ENCODE measurements around the gene ZNF566. TPM values are rescaled to one million over a fixed set of nuclear protein-coding genes. Genes with fewer than 3 reads are reported as not detected.

The ZNF566 gene
- total and polyA plus RNA-seq, 4 donors = 2.3 to 21.9 (median 8.4) TPM

DNA sequence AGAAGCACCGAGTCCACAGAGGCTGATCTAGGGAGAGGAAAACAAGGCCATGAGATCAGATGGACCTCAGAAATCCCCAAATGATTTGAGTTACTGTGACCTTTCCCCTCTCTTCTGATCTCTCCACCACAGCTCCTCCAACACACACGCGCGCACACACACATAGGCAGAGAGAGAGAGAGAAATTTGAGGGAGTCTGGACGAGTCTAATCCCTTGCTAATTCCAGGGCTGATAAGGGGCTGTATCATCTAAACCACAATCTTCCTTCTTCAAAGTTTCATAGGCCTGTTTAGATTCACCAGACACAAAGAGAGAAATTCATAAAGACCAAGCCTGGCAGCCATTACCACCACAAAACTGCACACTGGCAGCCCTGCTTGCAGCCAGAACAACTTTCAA is 79.5 kb downstream of the ZNF566 start:
- no peaks in the 10 kb centered on the region for H3K4me1 ChIP-seq (ENCODE audit: control insufficient read depth in 5 of 5, insufficient read depth in 5 of 5, low read length in 5 of 5)
- DNase-seq (no peak), ATAC-seq (ENCODE audit: insufficient read depth, low FRiP score) (no peak)
- peaks cover 0 to 11% (median 8%) of the 10 kb centered on the region in 4 donors for H3K9me3 ChIP-seq (ENCODE audit: control insufficient read depth in 4 of 4, insufficient read depth in 3 of 4, low read length in 3 of 4)
- TF ChIP-seq CTCF (IDR thresholded peaks at IDR 0.05; ENCODE audit: control extremely low read depth, extremely low read depth) = no peak
- H3K36me3 ChIP-seq (ENCODE audit: control insufficient read depth in 4 of 4, insufficient read depth in 4 of 4, low read length in 4 of 4) = peaks cover 14 to 52% (median 31%) of the 10 kb centered on the region in 4 donors
- H3K9ac ChIP-seq (ENCODE audit: insufficient read depth in 1 of 2, low read length in 2 of 2) = no peak overlapping the region
- no peak overlapping the region for H3K4me3 ChIP-seq
- 95 to 97% methylated on average over 5 of the region's 5 CpGs for WGBS, 2 donors
- H3K27ac ChIP-seq (ENCODE audit: low read depth in 1 of 2, low read length in 1 of 2) = no peak overlapping the region
- H3K27me3 ChIP-seq (ENCODE audit: control insufficient read depth in 3 of 3, insufficient read depth in 3 of 3, low read length in 2 of 3) = no peaks in the 10 kb centered on the region

- H3K27ac ChIP-seq (ENCODE audit: low read depth in 1 of 2, low read length in 1 of 2) = no peak overlapping the region
- H3K27me3 ChIP-seq (ENCODE audit: control insufficient read depth in 3 of 3, insufficient read depth in 3 of 3, low read length in 2 of 3) = no peaks in the 10 kb centered on the region
- 97 to 99% methylated on average over 3 of the region's 3 CpGs for WGBS, 2 donors
- H3K4me1 ChIP-seq (ENCODE audit: control insufficient read depth in 5 of 5, insufficient read depth in 5 of 5, low read length in 5 of 5) = no peaks in the 10 kb centered on the region
- no peak overlapping the region for H3K9ac ChIP-seq (ENCODE audit: insufficient read depth in 1 of 2, low read length in 2 of 2)
- H3K4me3 ChIP-seq = no peak overlapping the region
- no peak for ATAC-seq (ENCODE audit: insufficient read depth, low FRiP score)
- peaks cover 0 to 13% (median 9%) of the 10 kb centered on the region in 4 donors for H3K9me3 ChIP-seq (ENCODE audit: control insufficient read depth in 4 of 4, insufficient read depth in 3 of 4, low read length in 3 of 4)
- no peak for TF ChIP-seq CTCF (IDR thresholded peaks at IDR 0.05; ENCODE audit: control extremely low read depth, extremely low read depth)
- H3K36me3 ChIP-seq (ENCODE audit: control insufficient read depth in 4 of 4, insufficient read depth in 4 of 4, low read length in 4 of 4) = peaks cover 23 to 60% (median 40%) of the 10 kb centered on the region in 4 donors
- no peak for DNase-seq
These were observed 81.3 kb downstream of the ZNF566 start for GRCh38 chr19:36408101-36408500.

DNA sequence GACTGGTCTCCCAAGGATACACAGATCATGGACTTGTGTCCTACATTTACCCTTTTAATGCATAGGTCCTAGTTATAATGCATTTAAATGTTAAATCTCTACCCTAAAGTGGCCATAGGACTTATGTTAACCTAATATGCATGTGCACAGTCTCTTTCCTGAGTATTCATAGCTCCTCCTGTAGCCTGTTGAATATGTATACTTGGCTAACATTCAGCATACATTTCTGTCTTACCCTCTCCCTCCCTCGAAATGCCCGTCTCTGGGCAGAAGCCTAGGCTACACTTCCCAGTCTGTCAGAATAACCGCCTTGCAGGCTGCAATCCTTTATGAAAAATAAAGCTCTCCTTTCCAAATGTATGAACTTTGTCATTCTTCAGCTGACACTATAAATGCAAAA is 84.9 kb downstream of the ZNF566 start:
- Histone ChIP-seq H3K36me3 (ENCODE audit: control insufficient read depth in 4 of 4, insufficient read depth in 4 of 4, low read length in 4 of 4) (peaks cover 23 to 76% (median 54%) of the 10 kb centered on the region in 4 donors), H3K27me3 (ENCODE audit: control insufficient read depth in 3 of 3, insufficient read depth in 3 of 3, low read length in 2 of 3) (no peaks in the 10 kb centered on the region), H3K9ac (ENCODE audit: insufficient read depth in 1 of 2, low read length in 2 of 2) (no peak overlapping the region), H3K27ac (ENCODE audit: low read depth in 1 of 2, low read length in 1 of 2) (no peak overlapping the region), H3K4me1 (ENCODE audit: control insufficient read depth in 5 of 5, insufficient read depth in 5 of 5, low read length in 5 of 5) (no peaks in the 10 kb centered on the region), H3K4me3 (no peak overlapping the region), H3K9me3 (ENCODE audit: control insufficient read depth in 4 of 4, insufficient read depth in 3 of 4, low read length in 3 of 4) (peaks cover 0 to 10% (median 7%) of the 10 kb centered on the region in 4 donors)
- whole genome bisulfite sequencing, 2 donors = 91 to 97% methylated on average over 3 of the region's 3 CpGs
- TF ChIP-seq CTCF (IDR thresholded peaks at IDR 0.05; ENCODE audit: control extremely low read depth, extremely low read depth) = no peak
- DNase-seq (no peak), ATAC-seq (ENCODE audit: insufficient read depth, low FRiP score) (no peak)

DNA sequence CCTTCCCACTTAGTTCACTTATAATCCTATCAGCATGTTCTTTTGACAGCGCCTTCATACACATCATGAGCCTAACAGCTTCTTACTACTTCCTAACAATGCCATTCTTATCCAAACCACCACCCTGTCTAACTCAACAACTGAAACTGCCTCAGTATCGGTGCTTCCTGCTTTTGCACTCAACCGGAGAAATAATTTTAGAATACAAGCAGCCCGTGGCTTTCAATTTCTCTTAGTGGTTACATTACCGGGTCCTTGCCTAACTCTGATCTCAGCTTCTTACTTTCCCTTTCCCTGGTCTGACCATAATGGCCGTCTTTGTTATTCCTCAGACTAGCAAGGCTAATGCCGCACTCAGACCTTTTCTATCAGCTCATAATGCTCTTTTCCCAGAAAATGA is 87.9 kb downstream of the ZNF566 start:
- ATAC-seq (ENCODE audit: insufficient read depth, low FRiP score) (no peak), DNase-seq (no peak)
- Histone ChIP-seq H3K27me3 (ENCODE audit: control insufficient read depth in 3 of 3, insufficient read depth in 3 of 3, low read length in 2 of 3) (no peaks in the 10 kb centered on the region), H3K4me3 (no peak overlapping the region), H3K4me1 (ENCODE audit: control insufficient read depth in 5 of 5, insufficient read depth in 5 of 5, low read length in 5 of 5) (no peaks in the 10 kb centered on the region), H3K9ac (ENCODE audit: insufficient read depth in 1 of 2, low read length in 2 of 2) (no peak overlapping the region), H3K36me3 (ENCODE audit: control insufficient read depth in 4 of 4, insufficient read depth in 4 of 4, low read length in 4 of 4) (peaks cover 16 to 70% (median 37%) of the 10 kb centered on the region in 4 donors), H3K9me3 (ENCODE audit: control insufficient read depth in 4 of 4, insufficient read depth in 3 of 4, low read length in 3 of 4) (peaks cover 0 to 21% (median 3%) of the 10 kb centered on the region in 4 donors), H3K27ac (ENCODE audit: low read depth in 1 of 2, low read length in 1 of 2) (no peak overlapping the region)
- WGBS, 2 donors = 91 to 93% methylated on average over 7 of the region's 7 CpGs
- TF ChIP-seq CTCF (IDR thresholded peaks at IDR 0.05; ENCODE audit: control extremely low read depth, extremely low read depth) = no peak
